HEK293 (cell line): ENCODE results near the gene DISC1.

Experiments
- CTCF ChIA-PET: fragments of 350-600 bp; formaldehyde crosslinking; extraction: SDS; loops from one replicate; lab custom pipeline; 2021; ENCODE audit warnings: antibody characterized with exemption; lab: Yijun Ruan, JAX
- POLR2A ChIA-PET: fragments of 300-600 bp; formaldehyde crosslinking; extraction: SDS; loops from one replicate; lab custom pipeline; 2020; ENCODE audit warnings: antibody characterized with exemption, inconsistent platforms; lab: Yijun Ruan, JAX
- H3K27ac ChIP-seq: fragments of 200-500 bp; sonication (Bioruptor generic); 2 replicates; pipeline ENCODE4 v1.5.1; 2014; ENCODE audit warnings: low read depth, low read length, control low read depth, inconsistent platforms; ENCODE audit errors: extremely low read depth
- H3K36me3 ChIP-seq, 2 experiments: fragments of 200-500 bp in 1 of 2; sonication (Bioruptor generic) in 1 of 2; 1 replicate in 1 of 2; 2 replicates in 1 of 2; pipeline ENCODE4 v1.5.1; 2014 to 2017; ENCODE audit warnings: inconsistent platforms in 2 of 2, low read length in 2 of 2; ENCODE audit not compliant: control insufficient read depth in 2 of 2, insufficient read depth in 1 of 2
- H3K4me1 ChIP-seq: fragments of 200-500 bp; sonication (Bioruptor generic); 2 replicates; pipeline ENCODE4 v1.5.1; 2014; ENCODE audit warnings: mild to moderate bottlenecking, low read length, inconsistent platforms; ENCODE audit not compliant: control insufficient read depth, insufficient read depth
- H3K4me3 ChIP-seq: 2 replicates; pipeline ENCODE4 v1.5.1; 2011; ENCODE audit warnings: low read depth, mild to moderate bottlenecking, control low read depth, low read length, moderate library complexity
- H3K9me3 ChIP-seq: fragments of 200-500 bp; sonication (Bioruptor generic); 2 replicates; pipeline ENCODE4 v1.5.1; 2014; ENCODE audit warnings: low read depth, low read length, inconsistent platforms; ENCODE audit not compliant: control insufficient read depth, insufficient read depth
- ZNF146 ChIP-seq: fragments of 450-650 bp; formaldehyde crosslinking; IDR thresholded peaks from 2 replicates; pipeline ENCODE4 v1.5.1; 2016; ENCODE audit warnings: missing biosample characterization, missing genetic modification characterization
- ZNF394 ChIP-seq: fragments of 450-650 bp; formaldehyde crosslinking; IDR thresholded peaks from 2 replicates; pipeline ENCODE4 v1.5.1; 2016; ENCODE audit warnings: missing biosample characterization, missing genetic modification characterization, mild to moderate bottlenecking, moderate library complexity, borderline replicate concordance
- ZNF530 ChIP-seq: fragments of 450-650 bp; formaldehyde crosslinking; IDR thresholded peaks from 2 replicates; pipeline ENCODE4 v1.5.1; 2016; ENCODE audit warnings: low read depth, missing biosample characterization, missing genetic modification characterization
- ZNF629 ChIP-seq: fragments of 450-650 bp; formaldehyde crosslinking; IDR thresholded peaks from 2 replicates; pipeline ENCODE4 v1.5.1; 2017; ENCODE audit warnings: missing biosample characterization, missing genetic modification characterization
- TF ChIP-seq, protein P1 (sequence below): fragments of 450-650 bp; formaldehyde crosslinking; IDR thresholded peaks from 2 replicates; pipeline ENCODE4 v1.5.1; 2016; ENCODE audit warnings: missing biosample characterization, missing genetic modification characterization, borderline replicate concordance
- TF ChIP-seq, protein P2 (sequence below): fragments of 450-650 bp; formaldehyde crosslinking; IDR thresholded peaks from 2 replicates; pipeline ENCODE4 v1.5.1; 2016; ENCODE audit warnings: missing biosample characterization, missing genetic modification characterization
- TF ChIP-seq, protein P3 (sequence below): fragments of 450-650 bp; formaldehyde crosslinking; optimal IDR thresholded peaks from 2 replicates; pipeline ENCODE3; 2016; ENCODE audit warnings: missing biosample characterization, mild to moderate bottlenecking, missing genetic modification characterization
- TF ChIP-seq, protein P4 (sequence below): fragments of 450-650 bp; formaldehyde crosslinking; conservative IDR thresholded peaks from 2 replicates; pipeline ENCODE4 v1.5.1; 2016; ENCODE audit warnings: low read depth, missing biosample characterization, missing genetic modification characterization
- TF ChIP-seq, protein P5 (sequence below): fragments of 450-650 bp; formaldehyde crosslinking; IDR thresholded peaks from 2 replicates; pipeline ENCODE4 v1.5.1; 2016; ENCODE audit warnings: missing biosample characterization, missing genetic modification characterization

Gene DISC1

DNA sequence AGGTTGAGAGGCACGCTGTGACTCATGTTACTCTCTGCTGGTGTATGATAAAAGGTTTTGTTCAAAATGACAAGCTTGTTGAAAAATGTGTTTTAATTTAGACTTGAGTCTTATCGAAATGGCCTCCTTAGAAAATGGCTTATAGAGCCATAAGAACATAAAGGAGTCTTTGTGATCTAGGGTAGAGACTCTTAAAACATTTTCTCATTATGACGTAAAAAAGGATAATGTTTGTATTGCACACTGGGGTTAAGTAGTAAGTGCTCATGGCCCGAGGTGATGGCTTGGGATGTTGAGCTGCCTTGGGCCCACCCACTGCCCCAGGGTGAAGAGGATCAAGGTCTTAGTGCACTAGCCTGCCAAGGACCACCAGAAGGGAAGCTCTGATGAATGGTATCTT lies 117.4 kb downstream of the DISC1 start (continued):
- TF ChIP-seq, protein P1, sequence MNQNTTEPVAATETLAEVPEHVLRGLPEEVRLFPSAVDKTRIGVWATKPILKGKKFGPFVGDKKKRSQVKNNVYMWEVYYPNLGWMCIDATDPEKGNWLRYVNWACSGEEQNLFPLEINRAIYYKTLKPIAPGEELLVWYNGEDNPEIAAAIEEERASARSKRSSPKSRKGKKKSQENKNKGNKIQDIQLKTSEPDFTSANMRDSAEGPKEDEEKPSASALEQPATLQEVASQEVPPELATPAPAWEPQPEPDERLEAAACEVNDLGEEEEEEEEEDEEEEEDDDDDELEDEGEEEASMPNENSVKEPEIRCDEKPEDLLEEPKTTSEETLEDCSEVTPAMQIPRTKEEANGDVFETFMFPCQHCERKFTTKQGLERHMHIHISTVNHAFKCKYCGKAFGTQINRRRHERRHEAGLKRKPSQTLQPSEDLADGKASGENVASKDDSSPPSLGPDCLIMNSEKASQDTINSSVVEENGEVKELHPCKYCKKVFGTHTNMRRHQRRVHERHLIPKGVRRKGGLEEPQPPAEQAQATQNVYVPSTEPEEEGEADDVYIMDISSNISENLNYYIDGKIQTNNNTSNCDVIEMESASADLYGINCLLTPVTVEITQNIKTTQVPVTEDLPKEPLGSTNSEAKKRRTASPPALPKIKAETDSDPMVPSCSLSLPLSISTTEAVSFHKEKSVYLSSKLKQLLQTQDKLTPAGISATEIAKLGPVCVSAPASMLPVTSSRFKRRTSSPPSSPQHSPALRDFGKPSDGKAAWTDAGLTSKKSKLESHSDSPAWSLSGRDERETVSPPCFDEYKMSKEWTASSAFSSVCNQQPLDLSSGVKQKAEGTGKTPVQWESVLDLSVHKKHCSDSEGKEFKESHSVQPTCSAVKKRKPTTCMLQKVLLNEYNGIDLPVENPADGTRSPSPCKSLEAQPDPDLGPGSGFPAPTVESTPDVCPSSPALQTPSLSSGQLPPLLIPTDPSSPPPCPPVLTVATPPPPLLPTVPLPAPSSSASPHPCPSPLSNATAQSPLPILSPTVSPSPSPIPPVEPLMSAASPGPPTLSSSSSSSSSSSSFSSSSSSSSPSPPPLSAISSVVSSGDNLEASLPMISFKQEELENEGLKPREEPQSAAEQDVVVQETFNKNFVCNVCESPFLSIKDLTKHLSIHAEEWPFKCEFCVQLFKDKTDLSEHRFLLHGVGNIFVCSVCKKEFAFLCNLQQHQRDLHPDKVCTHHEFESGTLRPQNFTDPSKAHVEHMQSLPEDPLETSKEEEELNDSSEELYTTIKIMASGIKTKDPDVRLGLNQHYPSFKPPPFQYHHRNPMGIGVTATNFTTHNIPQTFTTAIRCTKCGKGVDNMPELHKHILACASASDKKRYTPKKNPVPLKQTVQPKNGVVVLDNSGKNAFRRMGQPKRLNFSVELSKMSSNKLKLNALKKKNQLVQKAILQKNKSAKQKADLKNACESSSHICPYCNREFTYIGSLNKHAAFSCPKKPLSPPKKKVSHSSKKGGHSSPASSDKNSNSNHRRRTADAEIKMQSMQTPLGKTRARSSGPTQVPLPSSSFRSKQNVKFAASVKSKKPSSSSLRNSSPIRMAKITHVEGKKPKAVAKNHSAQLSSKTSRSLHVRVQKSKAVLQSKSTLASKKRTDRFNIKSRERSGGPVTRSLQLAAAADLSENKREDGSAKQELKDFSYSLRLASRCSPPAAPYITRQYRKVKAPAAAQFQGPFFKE (tag by site-specific recombination), result no peak
- TF ChIP-seq, protein P2, sequence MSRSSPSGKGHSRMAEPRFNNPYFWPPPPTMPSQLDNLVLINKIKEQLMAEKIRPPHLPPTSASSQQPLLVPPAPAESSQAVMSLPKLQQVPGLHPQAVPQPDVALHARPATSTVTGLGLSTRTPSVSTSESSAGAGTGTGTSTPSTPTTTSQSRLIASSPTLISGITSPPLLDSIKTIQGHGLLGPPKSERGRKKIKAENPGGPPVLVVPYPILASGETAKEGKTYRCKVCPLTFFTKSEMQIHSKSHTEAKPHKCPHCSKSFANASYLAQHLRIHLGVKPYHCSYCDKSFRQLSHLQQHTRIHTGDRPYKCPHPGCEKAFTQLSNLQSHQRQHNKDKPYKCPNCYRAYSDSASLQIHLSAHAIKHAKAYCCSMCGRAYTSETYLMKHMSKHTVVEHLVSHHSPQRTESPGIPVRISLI (tag by site-specific recombination), result no peak
- TF ChIP-seq, all 188 proteins: peak for 0

DNA sequence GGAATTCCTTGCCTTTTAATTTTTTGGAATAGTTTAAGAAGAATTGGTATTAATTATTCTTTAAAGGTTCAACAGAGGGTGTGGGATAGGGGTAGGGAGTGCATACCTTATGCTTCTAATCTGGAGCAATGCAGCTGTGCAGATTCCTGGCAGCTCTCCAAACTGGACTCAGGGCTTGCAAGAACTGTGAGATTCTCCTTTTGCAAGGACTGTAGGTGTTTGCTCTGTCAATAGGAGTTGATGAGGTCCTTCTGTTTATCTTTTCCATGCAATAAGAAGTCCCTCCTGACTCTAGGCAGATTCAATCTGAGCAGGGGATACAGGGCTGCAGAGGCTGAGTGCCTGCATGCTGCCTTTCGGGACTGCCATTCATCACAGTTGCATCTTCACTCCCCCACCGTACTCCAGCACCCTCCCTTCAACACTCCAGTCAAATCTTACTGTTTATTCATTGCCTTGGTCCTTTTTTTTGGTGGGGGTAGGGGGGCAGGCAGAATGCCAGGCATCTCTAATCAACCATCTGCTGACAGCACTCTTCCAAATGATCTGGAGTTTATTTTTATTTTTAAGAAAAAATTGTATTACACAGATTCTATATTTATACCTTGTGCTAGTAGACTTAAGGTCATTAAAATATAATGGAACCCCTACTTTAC lies 122.3 kb downstream of the DISC1 start:
- no peak overlapping the region for H3K4me3 ChIP-seq
- ChIA-PET POLR2A (no interaction called here), CTCF (interaction anchor here (0.7 to 6.2 kb wide), 3 partner anchors 8 to 27 kb away, joined by 3 to 53 read pairs (median 4); no protein-coding TSS in a partner anchor)
- H3K9me3 ChIP-seq, result no peaks in the 10 kb centered on the region
- H3K4me1 ChIP-seq, result no peaks in the 10 kb centered on the region
- H3K36me3 ChIP-seq, result peaks cover 0 to 3% of the 10 kb centered on the region in 2 experiments; a peak in 1 of 3 replicates
- TF ChIP-seq, protein P3, sequence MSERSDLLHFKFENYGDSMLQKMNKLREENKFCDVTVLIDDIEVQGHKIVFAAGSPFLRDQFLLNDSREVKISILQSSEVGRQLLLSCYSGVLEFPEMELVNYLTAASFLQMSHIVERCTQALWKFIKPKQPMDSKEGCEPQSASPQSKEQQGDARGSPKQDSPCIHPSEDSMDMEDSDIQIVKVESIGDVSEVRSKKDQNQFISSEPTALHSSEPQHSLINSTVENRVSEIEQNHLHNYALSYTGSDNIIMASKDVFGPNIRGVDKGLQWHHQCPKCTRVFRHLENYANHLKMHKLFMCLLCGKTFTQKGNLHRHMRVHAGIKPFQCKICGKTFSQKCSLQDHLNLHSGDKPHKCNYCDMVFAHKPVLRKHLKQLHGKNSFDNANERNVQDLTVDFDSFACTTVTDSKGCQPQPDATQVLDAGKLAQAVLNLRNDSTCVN (tag by site-specific recombination), result no peak
- TF ChIP-seq ZNF394 (tag by site-specific recombination) (no peak), ZNF629 (tag by site-specific recombination) (no peak), ZNF530 (tag by site-specific recombination) (no peak), ZNF146 (tag by site-specific recombination) (no peak)
- TF ChIP-seq, protein P4, sequence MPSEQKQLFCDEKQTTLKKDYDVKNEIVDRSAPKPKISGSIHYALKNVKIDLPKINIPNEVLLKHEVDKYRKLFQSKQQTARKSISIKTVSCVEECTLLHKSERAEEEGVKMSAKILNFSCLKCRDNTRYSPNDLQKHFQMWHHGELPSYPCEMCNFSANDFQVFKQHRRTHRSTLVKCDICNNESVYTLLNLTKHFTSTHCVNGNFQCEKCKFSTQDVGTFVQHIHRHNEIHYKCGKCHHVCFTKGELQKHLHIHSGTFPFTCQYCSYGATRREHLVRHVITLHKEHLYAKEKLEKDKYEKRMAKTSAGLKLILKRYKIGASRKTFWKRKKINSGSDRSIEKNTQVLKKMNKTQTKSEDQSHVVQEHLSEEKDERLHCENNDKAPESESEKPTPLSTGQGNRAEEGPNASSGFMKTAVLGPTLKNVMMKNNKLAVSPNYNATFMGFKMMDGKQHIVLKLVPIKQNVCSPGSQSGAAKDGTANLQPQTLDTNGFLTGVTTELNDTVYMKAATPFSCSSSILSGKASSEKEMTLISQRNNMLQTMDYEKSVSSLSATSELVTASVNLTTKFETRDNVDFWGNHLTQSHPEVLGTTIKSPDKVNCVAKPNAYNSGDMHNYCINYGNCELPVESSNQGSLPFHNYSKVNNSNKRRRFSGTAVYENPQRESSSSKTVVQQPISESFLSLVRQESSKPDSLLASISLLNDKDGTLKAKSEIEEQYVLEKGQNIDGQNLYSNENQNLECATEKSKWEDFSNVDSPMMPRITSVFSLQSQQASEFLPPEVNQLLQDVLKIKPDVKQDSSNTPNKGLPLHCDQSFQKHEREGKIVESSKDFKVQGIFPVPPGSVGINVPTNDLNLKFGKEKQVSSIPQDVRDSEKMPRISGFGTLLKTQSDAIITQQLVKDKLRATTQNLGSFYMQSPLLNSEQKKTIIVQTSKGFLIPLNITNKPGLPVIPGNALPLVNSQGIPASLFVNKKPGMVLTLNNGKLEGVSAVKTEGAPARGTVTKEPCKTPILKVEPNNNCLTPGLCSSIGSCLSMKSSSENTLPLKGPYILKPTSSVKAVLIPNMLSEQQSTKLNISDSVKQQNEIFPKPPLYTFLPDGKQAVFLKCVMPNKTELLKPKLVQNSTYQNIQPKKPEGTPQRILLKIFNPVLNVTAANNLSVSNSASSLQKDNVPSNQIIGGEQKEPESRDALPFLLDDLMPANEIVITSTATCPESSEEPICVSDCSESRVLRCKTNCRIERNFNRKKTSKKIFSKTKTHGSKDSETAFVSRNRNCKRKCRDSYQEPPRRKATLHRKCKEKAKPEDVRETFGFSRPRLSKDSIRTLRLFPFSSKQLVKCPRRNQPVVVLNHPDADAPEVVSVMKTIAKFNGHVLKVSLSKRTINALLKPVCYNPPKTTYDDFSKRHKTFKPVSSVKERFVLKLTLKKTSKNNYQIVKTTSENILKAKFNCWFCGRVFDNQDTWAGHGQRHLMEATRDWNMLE (tag by site-specific recombination), result no peak
- TF ChIP-seq, protein P5, sequence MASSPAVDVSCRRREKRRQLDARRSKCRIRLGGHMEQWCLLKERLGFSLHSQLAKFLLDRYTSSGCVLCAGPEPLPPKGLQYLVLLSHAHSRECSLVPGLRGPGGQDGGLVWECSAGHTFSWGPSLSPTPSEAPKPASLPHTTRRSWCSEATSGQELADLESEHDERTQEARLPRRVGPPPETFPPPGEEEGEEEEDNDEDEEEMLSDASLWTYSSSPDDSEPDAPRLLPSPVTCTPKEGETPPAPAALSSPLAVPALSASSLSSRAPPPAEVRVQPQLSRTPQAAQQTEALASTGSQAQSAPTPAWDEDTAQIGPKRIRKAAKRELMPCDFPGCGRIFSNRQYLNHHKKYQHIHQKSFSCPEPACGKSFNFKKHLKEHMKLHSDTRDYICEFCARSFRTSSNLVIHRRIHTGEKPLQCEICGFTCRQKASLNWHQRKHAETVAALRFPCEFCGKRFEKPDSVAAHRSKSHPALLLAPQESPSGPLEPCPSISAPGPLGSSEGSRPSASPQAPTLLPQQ, result no peak
- no peak overlapping the region for H3K27ac ChIP-seq
